ENCODE results near the gene HIPK4. TPM values are rescaled to one million over a fixed set of nuclear protein-coding genes. Genes with fewer than 3 reads are reported as not detected.
A peak's percentile ranks its signal among the peaks of the same experiment; 100 is the strongest.

Gene HIPK4
- total RNA-seq, 1 experiment from 2014 or later: 0.31 TPM

- TF ChIP-seq FOXP4 (CRISPR knock-in tag; IDR thresholded peaks at IDR 0.05) (no peak), TEAD4 (CRISPR knock-in tag; IDR thresholded peaks at IDR 0.05) (no peak), JAZF1 (CRISPR knock-in tag; IDR thresholded peaks at IDR 0.05) (no peak), OVOL2 (CRISPR knock-in tag; IDR thresholded peaks at IDR 0.05; ENCODE audit: borderline replicate concordance) (no peak), TP53 (CRISPR knock-in tag; IDR thresholded peaks at IDR 0.05) (0 out of 2 replicates have a peak, but pooled peaks have one; percentile 43), AFF4 (CRISPR knock-in tag; IDR thresholded peaks at IDR 0.05; ENCODE audit: borderline replicate concordance) (no peak), EMX1 (CRISPR knock-in tag; IDR thresholded peaks at IDR 0.05) (0 out of 2 replicates have a peak, but pooled peaks have one; percentile 38), USF2 (CRISPR knock-in tag; IDR thresholded peaks at IDR 0.05) (0 out of 2 replicates have a peak, but pooled peaks have one; percentile 11), ZNF671 (CRISPR knock-in tag; IDR thresholded peaks at IDR 0.05) (no peak), ZNF425 (CRISPR knock-in tag; conservative IDR thresholded peaks at IDR 0.05) (no peak), SP1 (CRISPR knock-in tag; conservative IDR thresholded peaks at IDR 0.05) (peak; percentile 18; the same call in 1 of the 2 replicates)
- TF ChIP-seq, protein P1, sequence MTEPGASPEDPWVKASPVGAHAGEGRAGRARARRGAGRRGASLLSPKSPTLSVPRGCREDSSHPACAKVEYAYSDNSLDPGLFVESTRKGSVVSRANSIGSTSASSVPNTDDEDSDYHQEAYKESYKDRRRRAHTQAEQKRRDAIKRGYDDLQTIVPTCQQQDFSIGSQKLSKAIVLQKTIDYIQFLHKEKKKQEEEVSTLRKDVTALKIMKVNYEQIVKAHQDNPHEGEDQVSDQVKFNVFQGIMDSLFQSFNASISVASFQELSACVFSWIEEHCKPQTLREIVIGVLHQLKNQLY (CRISPR knock-in tag; IDR thresholded peaks at IDR 0.05): no peak
- TF ChIP-seq, protein P2, sequence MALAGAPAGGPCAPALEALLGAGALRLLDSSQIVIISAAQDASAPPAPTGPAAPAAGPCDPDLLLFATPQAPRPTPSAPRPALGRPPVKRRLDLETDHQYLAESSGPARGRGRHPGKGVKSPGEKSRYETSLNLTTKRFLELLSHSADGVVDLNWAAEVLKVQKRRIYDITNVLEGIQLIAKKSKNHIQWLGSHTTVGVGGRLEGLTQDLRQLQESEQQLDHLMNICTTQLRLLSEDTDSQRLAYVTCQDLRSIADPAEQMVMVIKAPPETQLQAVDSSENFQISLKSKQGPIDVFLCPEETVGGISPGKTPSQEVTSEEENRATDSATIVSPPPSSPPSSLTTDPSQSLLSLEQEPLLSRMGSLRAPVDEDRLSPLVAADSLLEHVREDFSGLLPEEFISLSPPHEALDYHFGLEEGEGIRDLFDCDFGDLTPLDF (CRISPR knock-in tag; IDR thresholded peaks at IDR 0.05): no peak
- TF ChIP-seq, protein P3, sequence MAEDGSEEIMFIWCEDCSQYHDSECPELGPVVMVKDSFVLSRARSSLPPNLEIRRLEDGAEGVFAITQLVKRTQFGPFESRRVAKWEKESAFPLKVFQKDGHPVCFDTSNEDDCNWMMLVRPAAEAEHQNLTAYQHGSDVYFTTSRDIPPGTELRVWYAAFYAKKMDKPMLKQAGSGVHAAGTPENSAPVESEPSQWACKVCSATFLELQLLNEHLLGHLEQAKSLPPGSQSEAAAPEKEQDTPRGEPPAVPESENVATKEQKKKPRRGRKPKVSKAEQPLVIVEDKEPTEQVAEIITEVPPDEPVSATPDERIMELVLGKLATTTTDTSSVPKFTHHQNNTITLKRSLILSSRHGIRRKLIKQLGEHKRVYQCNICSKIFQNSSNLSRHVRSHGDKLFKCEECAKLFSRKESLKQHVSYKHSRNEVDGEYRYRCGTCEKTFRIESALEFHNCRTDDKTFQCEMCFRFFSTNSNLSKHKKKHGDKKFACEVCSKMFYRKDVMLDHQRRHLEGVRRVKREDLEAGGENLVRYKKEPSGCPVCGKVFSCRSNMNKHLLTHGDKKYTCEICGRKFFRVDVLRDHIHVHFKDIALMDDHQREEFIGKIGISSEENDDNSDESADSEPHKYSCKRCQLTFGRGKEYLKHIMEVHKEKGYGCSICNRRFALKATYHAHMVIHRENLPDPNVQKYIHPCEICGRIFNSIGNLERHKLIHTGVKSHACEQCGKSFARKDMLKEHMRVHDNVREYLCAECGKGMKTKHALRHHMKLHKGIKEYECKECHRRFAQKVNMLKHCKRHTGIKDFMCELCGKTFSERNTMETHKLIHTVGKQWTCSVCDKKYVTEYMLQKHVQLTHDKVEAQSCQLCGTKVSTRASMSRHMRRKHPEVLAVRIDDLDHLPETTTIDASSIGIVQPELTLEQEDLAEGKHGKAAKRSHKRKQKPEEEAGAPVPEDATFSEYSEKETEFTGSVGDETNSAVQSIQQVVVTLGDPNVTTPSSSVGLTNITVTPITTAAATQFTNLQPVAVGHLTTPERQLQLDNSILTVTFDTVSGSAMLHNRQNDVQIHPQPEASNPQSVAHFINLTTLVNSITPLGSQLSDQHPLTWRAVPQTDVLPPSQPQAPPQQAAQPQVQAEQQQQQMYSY (CRISPR knock-in tag; IDR thresholded peaks at IDR 0.05): no peak
These were observed 13.4 kb upstream of the HIPK4 start (continued) for GRCh38 chr19:40403262-40403984.

Measured in WTC11 (cell line).